Body of pancreas (tissue), 4 donors: ENCODE measurements around the gene ZCCHC2. TPM values are rescaled to one million over a fixed set of nuclear protein-coding genes. Genes with fewer than 3 reads are reported as not detected.

Experiments
- ATAC-seq: fragments of 150-250 bp; one replicate; pipeline ENCODE4 v1.9.1; 2016
- DNase-seq, 4 donors: peaks; one replicate each; pipeline ENCODE4 v3.0.0-alpha.2; 2019
- H3K27ac ChIP-seq, 4 donors: fragments of 200-600 bp; sonication (generic); 1 replicate in 3 of 4; 2 replicates in 1 of 4; pipeline versions ENCODE4 v1.5.1 to v1.6.1; 2016 to 2019; ENCODE audit warnings: mild to moderate bottlenecking in 1 of 4, mixed read lengths in 1 of 4, moderate library complexity in 1 of 4
- H3K27me3 ChIP-seq, 2 donors: fragments of 200-600 bp; sonication (generic); one replicate each; pipeline ENCODE4 v1.6.0; 2016; ENCODE audit warnings: mild to moderate bottlenecking in 1 of 2
- H3K36me3 ChIP-seq, 2 donors: fragments of 200-600 bp; sonication (generic); replicated peaks in 1 of 2; 2 replicates each; pipeline ENCODE4 v1.5.1; 2016; ENCODE audit warnings: low read depth in 2 of 2; ENCODE audit not compliant: insufficient read depth in 1 of 2
- H3K4me1 ChIP-seq: fragments of 200-600 bp; sonication (generic); one replicate; pipeline ENCODE4 v1.6.0; 2016
- H3K4me3 ChIP-seq, 2 donors: fragments of 200-600 bp; sonication (generic); 1 replicate in 1 of 2; 2 replicates in 1 of 2; pipeline ENCODE4 v1.5.1; 2016 to 2019
- H3K9me3 ChIP-seq, 3 donors: fragments of 200-600 bp; sonication (generic); 1 replicate in 2 of 3; 2 replicates in 1 of 3; pipeline ENCODE4 v1.5.1; 2016
- POLR2A ChIP-seq, 3 donors: fragments of 450-650 bp; IDR thresholded peaks; one replicate each; pipeline ENCODE4 v1.6.1; 2016; ENCODE audit warnings: antibody characterized with exemption in 3 of 3, mild to moderate bottlenecking in 2 of 3
- WGBS, 2 donors: methylation state at CpG; one replicate each; pipeline ENCODE4 v1.1.5; 2017; 5-methylcytosine and 5-hydroxymethylcytosine counted together
- intact Hi-C: fragments of 100-400 bp; cut with DNase I; formaldehyde crosslinking; loops from one replicate; pipeline ENCODE4 v1.15.1; 2023
- total RNA-seq, 2 donors: library from RNA; depleted of rRNA; stranded (reverse); fragments of >200 nt; gene quantifications; one replicate each; pipeline ENCODE4 v1.1.0, GENCODE V29; 2016
- TF ChIP-seq, protein P1 (sequence below), 7 experiments: fragments of 450-650 bp in 4 of 7; fragments of 200-600 bp in 3 of 7; sonication (generic) in 3 of 7; IDR thresholded peaks; one replicate each; pipeline ENCODE4 v1.5.1; 2016 to 2019; ENCODE audit warnings: antibody characterized with exemption in 7 of 7

The ZCCHC2 gene
- total RNA-seq, 2 donors from 2014 or later: 10.4 to 14.2 TPM

DNA sequence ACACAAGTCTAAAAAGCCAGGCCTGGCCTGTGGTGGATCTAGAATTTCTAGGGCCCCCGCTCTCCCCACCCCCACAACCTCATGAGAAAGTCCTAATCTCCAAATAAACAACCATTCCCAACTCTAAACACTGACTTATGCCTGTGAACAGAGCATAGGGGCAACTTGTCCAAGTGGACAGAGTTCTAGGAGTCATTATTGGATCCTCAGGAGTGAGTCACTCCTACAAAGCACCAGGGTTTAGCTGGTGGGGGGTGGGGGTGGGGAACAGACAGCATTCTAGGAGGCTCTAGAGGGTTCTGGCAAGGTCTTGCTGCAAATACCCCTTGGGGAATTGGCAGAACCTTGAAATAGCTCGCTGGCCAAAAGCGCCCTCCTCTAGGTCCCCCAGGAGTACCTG, 83.3 kb downstream of the ZCCHC2 start:
- ATAC-seq: no peak
- H3K4me1 ChIP-seq: peaks cover 7% of the 10 kb centered on the region

DNA sequence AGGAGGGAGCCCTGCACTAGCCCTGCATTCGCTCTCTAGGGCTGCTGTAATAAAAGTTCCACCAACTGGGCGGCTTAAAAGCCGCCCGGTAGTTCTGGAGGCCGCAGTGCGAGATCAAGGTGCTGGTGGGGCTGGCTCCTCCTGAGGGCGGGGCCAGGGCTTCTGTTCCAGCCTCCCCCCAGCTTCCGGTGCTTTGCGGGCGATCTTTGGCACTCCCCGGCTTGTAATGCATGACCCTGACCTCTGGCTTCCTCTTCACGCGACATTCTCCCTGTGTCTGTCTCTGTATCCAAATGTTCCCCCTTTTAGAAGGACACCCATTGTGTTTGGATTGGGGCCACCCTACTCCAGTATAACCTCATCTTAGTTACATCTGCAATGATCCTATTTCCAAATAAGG, 84.5 kb downstream of the ZCCHC2 start:
- Histone ChIP-seq H3K9me3 (no peaks in the 10 kb centered on the region), H3K27me3 (no peaks in the 10 kb centered on the region), H3K4me3 (no peak overlapping the region), H3K36me3 (no peaks in the 10 kb centered on the region), H3K4me1 (peaks cover 15% of the 10 kb centered on the region), H3K27ac (no peak overlapping the region)
- WGBS, 2 donors: 90 to 94% methylated on average over 12 to 13 of the region's 13 CpGs
- TF ChIP-seq POLR2A (IDR thresholded peaks at IDR 0.05): no peak
- TF ChIP-seq, protein P1, sequence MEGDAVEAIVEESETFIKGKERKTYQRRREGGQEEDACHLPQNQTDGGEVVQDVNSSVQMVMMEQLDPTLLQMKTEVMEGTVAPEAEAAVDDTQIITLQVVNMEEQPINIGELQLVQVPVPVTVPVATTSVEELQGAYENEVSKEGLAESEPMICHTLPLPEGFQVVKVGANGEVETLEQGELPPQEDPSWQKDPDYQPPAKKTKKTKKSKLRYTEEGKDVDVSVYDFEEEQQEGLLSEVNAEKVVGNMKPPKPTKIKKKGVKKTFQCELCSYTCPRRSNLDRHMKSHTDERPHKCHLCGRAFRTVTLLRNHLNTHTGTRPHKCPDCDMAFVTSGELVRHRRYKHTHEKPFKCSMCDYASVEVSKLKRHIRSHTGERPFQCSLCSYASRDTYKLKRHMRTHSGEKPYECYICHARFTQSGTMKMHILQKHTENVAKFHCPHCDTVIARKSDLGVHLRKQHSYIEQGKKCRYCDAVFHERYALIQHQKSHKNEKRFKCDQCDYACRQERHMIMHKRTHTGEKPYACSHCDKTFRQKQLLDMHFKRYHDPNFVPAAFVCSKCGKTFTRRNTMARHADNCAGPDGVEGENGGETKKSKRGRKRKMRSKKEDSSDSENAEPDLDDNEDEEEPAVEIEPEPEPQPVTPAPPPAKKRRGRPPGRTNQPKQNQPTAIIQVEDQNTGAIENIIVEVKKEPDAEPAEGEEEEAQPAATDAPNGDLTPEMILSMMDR (IDR thresholded peaks at IDR 0.05): no peak
- DNase-seq (no peak), ATAC-seq (no peak)
- intact Hi-C loops: no loop called here

More for the DNA sequence above, 83.3 kb downstream of the ZCCHC2 start:
- TF ChIP-seq POLR2A (IDR thresholded peaks at IDR 0.05): no peak
- TF ChIP-seq, protein P1 (IDR thresholded peaks at IDR 0.05): no peak
- Histone ChIP-seq H3K9me3 (no peaks in the 10 kb centered on the region), H3K27ac (no peak overlapping the region), H3K36me3 (no peaks in the 10 kb centered on the region), H3K4me3 (no peak overlapping the region), H3K27me3 (no peaks in the 10 kb centered on the region)
- no peak for DNase-seq
- WGBS, 2 donors: 75 to 84% methylated on average over 3 of the region's 3 CpGs
- intact Hi-C loops: no loop called here

DNA sequence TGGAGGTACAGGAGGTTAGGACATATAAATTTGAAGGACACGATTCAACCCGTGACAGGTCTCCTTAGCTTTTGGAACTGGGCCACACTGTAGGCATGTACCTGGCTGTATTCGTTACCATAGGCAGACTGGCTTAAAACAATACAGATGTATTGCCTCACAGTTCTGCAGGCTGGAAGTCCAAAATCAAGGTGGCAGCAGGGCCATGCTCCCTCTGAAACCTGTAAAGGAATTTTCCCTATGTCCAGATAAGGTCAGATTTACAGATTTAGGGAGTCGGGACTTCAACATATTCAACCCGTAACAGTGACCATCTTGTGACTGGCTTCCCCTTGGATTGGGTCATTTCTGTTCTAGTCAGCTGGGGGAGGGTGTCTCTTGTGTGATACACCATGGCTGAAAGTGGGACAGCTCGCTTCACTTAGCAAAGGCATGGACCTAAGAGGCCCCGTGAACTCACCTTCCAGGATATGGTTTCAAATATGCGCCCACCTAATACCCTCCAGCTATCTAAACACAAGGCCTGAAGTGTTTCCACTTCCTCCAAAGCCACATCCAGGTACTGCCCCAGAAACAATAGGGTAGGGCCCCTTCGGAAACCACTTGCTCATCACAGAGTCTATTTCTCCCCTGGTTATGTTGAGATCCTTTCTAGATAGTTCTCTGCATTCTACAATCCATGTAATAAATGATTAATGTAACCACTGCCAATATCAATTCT, 85.0 kb downstream of the ZCCHC2 start:
- Histone ChIP-seq H3K36me3 (no peaks in the 10 kb centered on the region), H3K27ac (no peak overlapping the region), H3K27me3 (no peaks in the 10 kb centered on the region), H3K9me3 (no peaks in the 10 kb centered on the region), H3K4me1 (peaks cover 15% of the 10 kb centered on the region), H3K4me3 (no peak overlapping the region)
- DNase-seq: no peak
- WGBS, 2 donors: 86 to 89% methylated on average over 9 of the region's 9 CpGs
- TF ChIP-seq, protein P1 (IDR thresholded peaks at IDR 0.05): no peak
- TF ChIP-seq POLR2A (IDR thresholded peaks at IDR 0.05): no peak
- intact Hi-C loops: no loop called here
- no peak for ATAC-seq

DNA sequence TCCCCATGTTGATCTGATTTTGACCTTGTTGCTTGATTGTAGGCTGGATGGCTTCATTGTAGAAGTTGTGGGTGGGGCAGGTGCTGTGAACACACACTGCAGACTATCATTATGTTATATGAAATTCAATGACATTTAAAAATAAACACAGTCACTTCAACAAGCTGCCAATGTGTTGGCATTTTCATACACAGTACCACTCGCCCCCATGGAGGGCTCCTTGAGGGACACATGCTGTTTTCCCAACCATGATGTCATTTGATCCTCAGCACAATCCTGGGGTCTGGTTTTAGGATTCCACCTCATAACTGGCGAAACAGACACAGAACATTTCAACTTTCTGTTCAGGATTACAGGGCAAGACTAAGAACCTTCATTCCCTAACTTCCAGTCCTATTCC, 86.9 kb downstream of the ZCCHC2 start:
- no peaks in the 10 kb centered on the region for H3K36me3 ChIP-seq
- H3K27me3 ChIP-seq: no peaks in the 10 kb centered on the region
- H3K9me3 ChIP-seq: no peaks in the 10 kb centered on the region
- ATAC-seq: no peak
- WGBS, 2 donors: 64 to 71% methylated on average over 2 of the region's 2 CpGs
- intact Hi-C loops: no loop called here
- TF ChIP-seq POLR2A (IDR thresholded peaks at IDR 0.05): no peak
- TF ChIP-seq, protein P1 (IDR thresholded peaks at IDR 0.05): no peak
- H3K27ac ChIP-seq: no peak overlapping the region
- H3K4me1 ChIP-seq: peaks cover 15% of the 10 kb centered on the region
- no peak for DNase-seq
- no peak overlapping the region for H3K4me3 ChIP-seq

DNA sequence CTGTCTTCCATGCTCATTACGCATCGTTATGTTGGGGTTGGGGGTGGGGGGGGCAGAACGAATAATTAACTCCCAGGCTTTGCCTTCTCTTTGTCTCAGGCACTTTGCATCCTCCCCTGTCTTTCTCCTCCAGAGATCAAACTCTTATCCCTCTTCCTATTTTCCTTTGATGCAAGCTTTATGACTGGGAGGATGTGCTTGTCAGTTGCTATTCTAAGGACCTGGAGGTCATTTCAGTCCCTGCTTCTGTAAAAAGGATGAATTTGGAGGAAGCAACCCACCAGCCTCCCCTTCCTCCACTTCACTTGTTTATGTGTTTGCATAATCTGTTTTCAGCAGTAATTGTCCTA, 87.5 kb downstream of the ZCCHC2 start:
- ATAC-seq (no peak), DNase-seq (no peak)
- TF ChIP-seq, protein P1 (IDR thresholded peaks at IDR 0.05): no peak
- no peak for TF ChIP-seq POLR2A (IDR thresholded peaks at IDR 0.05)
- WGBS, 2 donors: 53 to 57% methylated on average over 3 of the region's 3 CpGs
- H3K4me1 ChIP-seq: peaks cover 15% of the 10 kb centered on the region
- H3K9me3 ChIP-seq: no peaks in the 10 kb centered on the region
- intact Hi-C loops: no loop called here
- H3K4me3 ChIP-seq: no peak overlapping the region
- H3K27me3 ChIP-seq: no peaks in the 10 kb centered on the region
- H3K27ac ChIP-seq: no peak overlapping the region
- no peaks in the 10 kb centered on the region for H3K36me3 ChIP-seq
